Measurements from ENCODE around the gene UIMC1. TPM values are rescaled to one million over a fixed set of nuclear protein-coding genes. Genes with fewer than 3 reads are reported as not detected.
"Not testable (repeated sequence)": the region's sequence is repeated elsewhere in the genome, so short reads cannot be mapped to it uniquely, and the experiment has no call there.

UIMC1 gene
- total RNA-seq, 1 donor from 2014 or later: 72.5 TPM

- ChIA-PET CTCF (interaction anchor here (0.9 to 1.0 kb wide), 2 partner anchors 27 to 334 kb away, joined by 3 read pairs; partner anchors contain the start of gene ZNF346), POLR2A (interaction anchor here (1.0 to 3.4 kb wide), 3 partner anchors 9 to 27 kb away, joined by 3 to 30 read pairs (median 4); partner anchors contain the start of genes UIMC1 and ZNF346)
- H3K27ac Mint-ChIP-seq: peak overlapping the region; percentile 73
Measured at GRCh38 chr5:176995122-176995490, 11.5 kb downstream of the UIMC1 start.

GRCh38 chr5:176994460-176995121 lies 12.0 kb downstream of the UIMC1 start:
- no peaks in the 10 kb centered on the region for H3K9me3 Mint-ChIP-seq
- H3K27me3 Mint-ChIP-seq: no peaks in the 10 kb centered on the region
- H3K27ac Mint-ChIP-seq: peak overlapping the region; percentile 73
- POLR2A ChIA-PET: interaction anchor here (0.7 to 3.4 kb wide), 4 partner anchors 8 to 61 kb away, joined by 3 to 30 read pairs (median 4); partner anchors contain the start of genes UIMC1 and ZNF346
- CTCF ChIA-PET: interaction anchor here (0.9 to 1.0 kb wide), 2 partner anchors 28 to 334 kb away, joined by 3 read pairs; partner anchors contain the start of gene ZNF346
- TF ChIP-seq CTCF (IDR thresholded peaks at IDR 0.05): no peak
- H3K36me3 Mint-ChIP-seq (ENCODE audit: low read depth): peaks cover 3% of the 10 kb centered on the region
- H3K4me1 Mint-ChIP-seq: peaks cover 74% of the 10 kb centered on the region
- intact Hi-C loops (cut with micrococcal nuclease): loop anchor here (1.0 kb wide), 2 partner anchors 9 to 28 kb away; partner anchors contain the start of gene ZNF346
- H3K4me3 Mint-ChIP-seq: peak overlapping the region; percentile 52
- DNase-seq: peak; percentile 32
- ATAC-seq (ENCODE audit: low read depth): peak; percentile 89

More at GRCh38 chr5:176995122-176995490, 11.5 kb downstream of the UIMC1 start:
- no peak for DNase-seq
- intact Hi-C loops (cut with micrococcal nuclease): no loop called here
- Mint-ChIP-seq H3K36me3 (ENCODE audit: low read depth) (peaks cover 4% of the 10 kb centered on the region), H3K4me3 (peak overlapping the region; percentile 52), H3K9me3 (no peaks in the 10 kb centered on the region), H3K4me1 (peaks cover 71% of the 10 kb centered on the region), H3K27me3 (no peaks in the 10 kb centered on the region)
- no peak for ATAC-seq (ENCODE audit: low read depth)
- no peak for TF ChIP-seq CTCF (IDR thresholded peaks at IDR 0.05)

- CTCF ChIA-PET: interaction anchor here (1.8 kb wide), 1 partner anchor 12 kb away, joined by 6 read pairs; no protein-coding TSS in a partner anchor
- intact Hi-C loops (cut with micrococcal nuclease): not testable (repeated sequence)
Measured at GRCh38 chr5:176993081-176993480, 13.5 kb downstream of the UIMC1 start.

GRCh38 chr5:176987583-176987982 lies 19.0 kb downstream of the UIMC1 start:
- intact Hi-C loops (cut with micrococcal nuclease): no loop called here
- H3K27me3 Mint-ChIP-seq: no peaks in the 10 kb centered on the region
- DNase-seq (no peak), ATAC-seq (ENCODE audit: low read depth) (no peak)
- no peak for TF ChIP-seq CTCF (IDR thresholded peaks at IDR 0.05)
- CTCF ChIA-PET: no interaction called here
- peak overlapping the region; percentile 24 for H3K27ac Mint-ChIP-seq
- H3K4me3 Mint-ChIP-seq: no peak overlapping the region
- POLR2A ChIA-PET: no interaction called here
- H3K4me1 Mint-ChIP-seq: peaks cover 64% of the 10 kb centered on the region
- H3K36me3 Mint-ChIP-seq (ENCODE audit: low read depth): peaks cover 9% of the 10 kb centered on the region
- H3K9me3 Mint-ChIP-seq: no peaks in the 10 kb centered on the region

More at GRCh38 chr5:176993081-176993480, 13.5 kb downstream of the UIMC1 start:
- not testable (repeated sequence) for H3K27me3 Mint-ChIP-seq; H3K36me3 Mint-ChIP-seq (ENCODE audit: low read depth); H3K4me3 Mint-ChIP-seq; H3K9me3 Mint-ChIP-seq; ATAC-seq (ENCODE audit: low read depth); DNase-seq
- POLR2A ChIA-PET: interaction anchor here (0.7 kb wide), 1 partner anchor 12 kb away, joined by 10 read pairs; no protein-coding TSS in a partner anchor
- Mint-ChIP-seq H3K4me1 (peaks cover 80% of the 10 kb centered on the region), H3K27ac (peak overlapping the region; percentile 68)

GRCh38 chr5:176986280-176986679 lies 20.3 kb downstream of the UIMC1 start:
- POLR2A ChIA-PET: interaction anchor here (0.6 to 1.6 kb wide), 4 partner anchors 8 to 21 kb away, joined by 3 to 8 read pairs (median 4); partner anchors contain the start of gene UIMC1
- no peak for TF ChIP-seq CTCF (IDR thresholded peaks at IDR 0.05)
- Mint-ChIP-seq H3K27me3 (no peaks in the 10 kb centered on the region), H3K4me1 (peaks cover 58% of the 10 kb centered on the region), H3K27ac (peak overlapping the region; percentile 87), H3K4me3 (no peak overlapping the region), H3K9me3 (no peaks in the 10 kb centered on the region), H3K36me3 (ENCODE audit: low read depth) (peaks cover 22% of the 10 kb centered on the region)
- no peak for ATAC-seq (ENCODE audit: low read depth)
- intact Hi-C loops (cut with micrococcal nuclease): no loop called here
- CTCF ChIA-PET: no interaction called here
- DNase-seq: no peak

Data from activated B cell treated with CpG ODN at 0.5 μM for 24 hours (primary cell).